T-cell (primary cell): Measurements from ENCODE around the gene ORMDL3. TPM values are rescaled to one million over a fixed set of nuclear protein-coding genes. Genes with fewer than 3 reads are reported as not detected.
A peak's percentile ranks its signal among the peaks of the same experiment; 100 is the strongest.

Experiments used
- ATAC-seq, 4 experiments: fragments of 200-7000 bp in 3 of 4; fragments of 150-1000 bp in 1 of 4; cut with Tn5 transposase; replicated peaks in 1 of 4; 1 replicate in 3 of 4; 2 replicates in 1 of 4; pipeline ENCODE4 v1.10.0; 2021; ENCODE audit warnings: moderate library complexity in 3 of 4, mild to moderate bottlenecking in 2 of 4, moderate number of reproducible peaks in 1 of 4
- CTCF ChIA-PET, 2 donors: fragments of 300-600 bp; sonication (Branson Sonifier 250); formaldehyde crosslinking; loops; one replicate each; lab custom pipeline; 2022; ENCODE audit warnings: antibody characterized with exemption in 2 of 2; lab: Charles Lee
- POLR2A ChIA-PET, 2 donors: fragments of 300-600 bp; sonication (Branson Sonifier 250); formaldehyde crosslinking; loops; one replicate each; lab custom pipeline; 2022; ENCODE audit warnings: antibody characterized with exemption in 2 of 2; lab: Charles Lee
- DNase-seq, 35 experiments: peaks; one replicate each; pipeline versions ENCODE4 v3.0.0 to v3.0.0-alpha.2; 2013 to 2023
- H3K27ac ChIP-seq: one replicate; pipeline ENCODE4 v1.5.1; 2013; ENCODE audit warnings: low read length
- H3K27me3 ChIP-seq, 2 experiments: replicated peaks in 1 of 2; 1 replicate in 1 of 2; 2 replicates in 1 of 2; pipeline versions ENCODE4 v1.6.1 to v1.7.0; 2013; ENCODE audit warnings: low read length in 1 of 2, mixed read lengths in 1 of 2; ENCODE audit not compliant: control insufficient read depth in 2 of 2, insufficient read depth in 2 of 2; ENCODE audit errors: extremely low read depth in 1 of 2
- H3K36me3 ChIP-seq, 2 donors: 1 replicate in 1 of 2; 2 replicates in 1 of 2; pipeline versions ENCODE4 v1.6.1 to v1.7.0; 2013; ENCODE audit warnings: low read length in 1 of 2; ENCODE audit not compliant: control insufficient read depth in 2 of 2, insufficient read depth in 1 of 2; ENCODE audit errors: extremely low read depth in 1 of 2
- H3K4me1 ChIP-seq, 2 experiments: 1 replicate in 1 of 2; 2 replicates in 1 of 2; pipeline versions ENCODE4 v1.6.1 to v1.7.0; 2013; ENCODE audit warnings: low read length in 2 of 2, mixed read lengths in 1 of 2; ENCODE audit not compliant: insufficient read depth in 2 of 2, control insufficient read depth in 1 of 2; ENCODE audit errors: extremely low read depth in 1 of 2
- H3K4me3 ChIP-seq, 2 donors: 1 replicate in 1 of 2; 2 replicates in 1 of 2; pipeline versions ENCODE4 v1.5.1 to v1.7.0; 2013; ENCODE audit warnings: mild to moderate bottlenecking in 2 of 2, low read length in 1 of 2, moderate library complexity in 1 of 2; ENCODE audit not compliant: control insufficient read depth in 1 of 2; ENCODE audit errors: extremely low read depth in 1 of 2
- H3K9me3 ChIP-seq: 2 replicates; pipeline ENCODE4 v1.7.0; 2013
- H3K27ac Mint-ChIP-seq, 2 donors: one replicate each; pipeline ENCODE4 v1.8.0; 2020 to 2021; ENCODE audit warnings: mild to moderate bottlenecking in 2 of 2, mixed read lengths in 2 of 2
- H3K27me3 Mint-ChIP-seq, 2 donors: one replicate each; pipeline ENCODE4 v1.8.0; 2021 to 2022; ENCODE audit warnings: mixed read lengths in 2 of 2
- H3K36me3 Mint-ChIP-seq: one replicate; pipeline ENCODE4 v1.8.0; 2021; ENCODE audit warnings: mixed read lengths
- H3K4me1 Mint-ChIP-seq, 3 donors: one replicate each; pipeline ENCODE4 v1.8.0; 2020 to 2022; ENCODE audit warnings: mixed read lengths in 3 of 3, mild to moderate bottlenecking in 1 of 3
- H3K4me3 Mint-ChIP-seq, 3 donors: one replicate each; pipeline ENCODE4 v1.8.0; 2020 to 2022; ENCODE audit warnings: mild to moderate bottlenecking in 3 of 3, mixed read lengths in 3 of 3, moderate library complexity in 3 of 3
- H3K9me3 Mint-ChIP-seq, 3 donors: one replicate each; pipeline ENCODE4 v1.8.0; 2020 to 2022; ENCODE audit warnings: mixed read lengths in 3 of 3
- WGBS: methylation state at CpG from one replicate; pipeline ENCODE4 v1.1.5; 2013; ENCODE audit warnings: missing lambda C conversion rate; ENCODE audit not compliant: insufficient coverage; 5-methylcytosine and 5-hydroxymethylcytosine counted together
- total RNA-seq, 35 experiments: library from RNA in 6 of 35; stranded (reverse) in 6 of 35; fragments of 120-200 nt in 1 of 35; gene quantifications; one replicate each; pipeline versions ENCODE4 v1.2.1 to v1.2.4 and lab custom pipeline; 2013 to 2026

ORMDL3 gene
- total RNA-seq, 5 donors from 2014 or later (not counting 1 experiment from before 2014, with no cell fraction given) = 88.3 to 164 (median 124) TPM

GRCh38 chr17:39928858-39929645 lies 1.7 kb upstream of the ORMDL3 start:
- Histone ChIP-seq H3K9me3 (no peaks in the 10 kb centered on the region), H3K36me3 (peaks cover 0 to 2% of the 10 kb centered on the region in 2 donors), H3K4me1 (peaks cover 19 to 36% of the 10 kb centered on the region in 2 experiments), H3K4me3 (no peak overlapping the region), H3K27me3 (no peaks in the 10 kb centered on the region), H3K27ac (no peak overlapping the region)
- POLR2A ChIA-PET = no interaction called here
- CTCF ChIA-PET = interaction anchor here in 1 of 2 donors (0.8 kb wide), 1 partner anchor 10 kb away, joined by 4 read pairs; no protein-coding TSS in a partner anchor
- no peak overlapping the region for H3K27ac Mint-ChIP-seq
- peaks cover 33 to 40% (median 35%) of the 10 kb centered on the region in 3 donors for H3K4me1 Mint-ChIP-seq
- 79% methylated on average over 2 of the region's 8 CpGs for WGBS
- no peak for DNase-seq
- H3K36me3 Mint-ChIP-seq = peaks cover 6% of the 10 kb centered on the region
- ATAC-seq = no peak
- no peaks in the 10 kb centered on the region for H3K9me3 Mint-ChIP-seq
- H3K27me3 Mint-ChIP-seq = no peaks in the 10 kb centered on the region
- H3K4me3 Mint-ChIP-seq = peak overlapping the region in 1 of 3 donors; percentile 12

GRCh38 chr17:39927929-39928857 lies 792 bp upstream of the ORMDL3 start:
- Histone ChIP-seq H3K36me3 (peaks cover 8 to 11% of the 10 kb centered on the region in 2 donors), H3K9me3 (no peaks in the 10 kb centered on the region), H3K27me3 (no peaks in the 10 kb centered on the region), H3K4me3 (peak overlapping the region; percentile 93 to 95), H3K27ac (peak overlapping the region; percentile 36), H3K4me1 (peaks cover 21 to 44% of the 10 kb centered on the region in 2 experiments)
- H3K4me3 Mint-ChIP-seq = peak overlapping the region; percentile 90 to 99 (median 97)
- peaks cover 11% of the 10 kb centered on the region for H3K36me3 Mint-ChIP-seq
- H3K27ac Mint-ChIP-seq = peak overlapping the region; percentile 96 to 97
- ATAC-seq = peak in 2 of 4 experiments; percentile 1 to 2
- peaks cover 41 to 47% (median 42%) of the 10 kb centered on the region in 3 donors for H3K4me1 Mint-ChIP-seq
- no peak for DNase-seq
- 53% methylated on average over 13 of the region's 17 CpGs for WGBS
- POLR2A ChIA-PET = interaction anchor here in 1 of 2 donors (0.6 kb wide), 1 partner anchor 1123 kb away, joined by 6 read pairs; no protein-coding TSS in a partner anchor
- H3K27me3 Mint-ChIP-seq = no peaks in the 10 kb centered on the region
- no peaks in the 10 kb centered on the region for H3K9me3 Mint-ChIP-seq
- CTCF ChIA-PET = interaction anchor here in 1 of 2 donors (0.8 kb wide), 1 partner anchor 11 kb away, joined by 4 read pairs; no protein-coding TSS in a partner anchor

- peaks cover 33 to 60% of the 10 kb centered on the region in 2 experiments for H3K4me1 ChIP-seq
- CTCF ChIA-PET = interaction anchor here (1.0 to 1.7 kb wide), 6 partner anchors 32 to 305 kb away, joined by 3 to 4 read pairs (median 4); partner anchors contain the start of gene PSMD3 (in 1 of the 2)
- H3K36me3 ChIP-seq = peaks cover 10 to 26% of the 10 kb centered on the region in 2 donors
- Mint-ChIP-seq H3K27me3 (no peaks in the 10 kb centered on the region), H3K4me1 (peaks cover 55 to 62% (median 57%) of the 10 kb centered on the region in 3 donors), H3K27ac (peak overlapping the region; percentile 94 to 98), H3K9me3 (no peaks in the 10 kb centered on the region), H3K4me3 (peak overlapping the region; percentile 90 to 99 (median 97)), H3K36me3 (peaks cover 20% of the 10 kb centered on the region)
- H3K4me3 ChIP-seq = peak overlapping the region; percentile 93 to 95
- H3K9me3 ChIP-seq = no peaks in the 10 kb centered on the region
- H3K27me3 ChIP-seq = no peaks in the 10 kb centered on the region
- WGBS = 1% methylated on average over 10 of the region's 15 CpGs
- H3K27ac ChIP-seq = peak overlapping the region; percentile 76
- DNase-seq (peak in 34 of 35 experiments; percentile 32 to 74 (median 62)), ATAC-seq (peak; percentile 63 to 69 (median 66))
- POLR2A ChIA-PET = interaction anchor here in 1 of 2 donors (0.5 to 0.7 kb wide), 2 partner anchors 62 to 545 kb away, joined by 3 read pairs; no protein-coding TSS in a partner anchor
These were observed 757 bp downstream of the ORMDL3 start for GRCh38 chr17:39926588-39927100.

- POLR2A ChIA-PET = interaction anchor here in 1 of 2 donors (0.5 to 0.7 kb wide), 2 partner anchors 61 to 545 kb away, joined by 3 read pairs; no protein-coding TSS in a partner anchor
- WGBS = 8% methylated on average over 3 of the region's 4 CpGs
- ATAC-seq (peak in 3 of 4 experiments; percentile 66 to 72 (median 71)), DNase-seq (peak in 2 of 35 experiments; percentile 66 to 72)
- Mint-ChIP-seq H3K4me3 (peak overlapping the region; percentile 90 to 99 (median 97)), H3K9me3 (no peaks in the 10 kb centered on the region), H3K27me3 (no peaks in the 10 kb centered on the region), H3K4me1 (peaks cover 60 to 67% (median 62%) of the 10 kb centered on the region in 3 donors), H3K36me3 (peaks cover 21% of the 10 kb centered on the region), H3K27ac (peak overlapping the region; percentile 94 to 98)
- Histone ChIP-seq H3K9me3 (no peaks in the 10 kb centered on the region), H3K36me3 (peaks cover 10 to 31% of the 10 kb centered on the region in 2 donors), H3K4me3 (peak overlapping the region; percentile 93 to 95), H3K4me1 (peaks cover 38 to 65% of the 10 kb centered on the region in 2 experiments), H3K27ac (peak overlapping the region; percentile 76), H3K27me3 (no peaks in the 10 kb centered on the region)
- CTCF ChIA-PET = interaction anchor here (1.0 to 1.7 kb wide), 6 partner anchors 32 to 304 kb away, joined by 3 to 4 read pairs (median 4); partner anchors contain the start of gene PSMD3 (in 1 of the 2)
These were observed 1.2 kb downstream of the ORMDL3 start for GRCh38 chr17:39926135-39926587.

- peak overlapping the region; percentile 93 to 95 for H3K4me3 ChIP-seq
- peaks cover 21% of the 10 kb centered on the region for H3K36me3 Mint-ChIP-seq
- WGBS = 37% methylated on average over 7 of the region's 11 CpGs
- no peaks in the 10 kb centered on the region for H3K27me3 Mint-ChIP-seq
- H3K4me3 Mint-ChIP-seq = peak overlapping the region; percentile 90 to 99 (median 97)
- peak overlapping the region; percentile 94 to 98 for H3K27ac Mint-ChIP-seq
- POLR2A ChIA-PET = interaction anchor here (0.6 to 0.7 kb wide), 2 partner anchors 61 to 115 kb away, joined by 3 to 7 read pairs; no protein-coding TSS in a partner anchor
- peaks cover 10 to 34% of the 10 kb centered on the region in 2 donors for H3K36me3 ChIP-seq
- H3K9me3 Mint-ChIP-seq = no peaks in the 10 kb centered on the region
- peaks cover 43 to 71% of the 10 kb centered on the region in 2 experiments for H3K4me1 ChIP-seq
- CTCF ChIA-PET = interaction anchor here (1.2 to 1.7 kb wide), 3 partner anchors 33 to 53 kb away, joined by 4 read pairs; no protein-coding TSS in a partner anchor
- no peaks in the 10 kb centered on the region for H3K27me3 ChIP-seq
- peaks cover 67 to 74% (median 69%) of the 10 kb centered on the region in 3 donors for H3K4me1 Mint-ChIP-seq
- ATAC-seq = no peak
- H3K27ac ChIP-seq = peak overlapping the region; percentile 76
- DNase-seq = peak in 1 of 35 experiments; percentile 14
- H3K9me3 ChIP-seq = no peaks in the 10 kb centered on the region
These were observed 1.9 kb downstream of the ORMDL3 start for GRCh38 chr17:39925282-39926134.
